Measurements from ENCODE around the gene C4B. TPM values are rescaled to one million over a fixed set of nuclear protein-coding genes. Genes with fewer than 3 reads are reported as not detected.

Gene C4B
- total and polyA plus RNA-seq, 2 experiments from 2014 or later = 0.57 TPM; not detected in 1

GRCh38 chr6:32075781-32076180 lies 61.2 kb downstream of the C4B start:
- Mint-ChIP-seq H3K4me1 (peaks cover 15% of the 10 kb centered on the region), H3K4me3 (no peak overlapping the region), H3K9me3 (no peaks in the 10 kb centered on the region), H3K27ac (no peak overlapping the region), H3K36me3 (ENCODE audit: low read depth) (no peaks in the 10 kb centered on the region; the same call in 2 of the 3 replicates), H3K27me3 (ENCODE audit: insufficient read depth, low read depth, poor library complexity) (peaks cover 11% of the 10 kb centered on the region)
- H3K9me2 ChIP-seq (ENCODE audit: insufficient read depth) = no peaks in the 10 kb centered on the region
- DNase-seq (ENCODE audit: low spot score) = no peak
- no peaks in the 10 kb centered on the region for H3K27me3 ChIP-seq (ENCODE audit: insufficient read depth)
- no peak overlapping the region for H3K4me3 ChIP-seq
- no peak for TF ChIP-seq JUNB (IDR thresholded peaks at IDR 0.05; ENCODE audit: unreplicated experiment)
- no peak for TF ChIP-seq CREB1 (CRISPR knock-in tag; IDR thresholded peaks at IDR 0.05; ENCODE audit: low read depth)
- TF ChIP-seq CTCF (conservative IDR thresholded peaks at IDR 0.05; ENCODE audit: low read depth in 2 of 2) = no peak
- no peak for TF ChIP-seq POLR2AphosphoS5 (IDR thresholded peaks at IDR 0.05; ENCODE audit: low read depth)
- TF ChIP-seq NANOG (IDR thresholded peaks at IDR 0.05; ENCODE audit: borderline replicate concordance) = no peak
- TF ChIP-seq ZNF331 (CRISPR knock-in tag; IDR thresholded peaks at IDR 0.05; ENCODE audit: low read depth) = no peak
- TF ChIP-seq EZH2phosphoT487 (IDR thresholded peaks at IDR 0.05; ENCODE audit: unreplicated experiment) = no peak
- no peak for TF ChIP-seq ETS1 (IDR thresholded peaks at IDR 0.05)
- no peak for ATAC-seq
- H3K36me3 ChIP-seq (ENCODE audit: insufficient read depth) = no peaks in the 10 kb centered on the region
- H3K4me1 ChIP-seq (ENCODE audit: insufficient read depth) = no peaks in the 10 kb centered on the region; the same call in 1 of the 2 replicates
- H3K27ac ChIP-seq (ENCODE audit: low read depth) = no peak overlapping the region
- no peak overlapping the region for H2AFZ ChIP-seq
- no peaks in the 10 kb centered on the region for H4K20me1 ChIP-seq (replicated peaks; ENCODE audit: insufficient read depth)
- H3F3A ChIP-seq (replicated peaks; ENCODE audit: low read depth) = no peaks in the 10 kb centered on the region
- H3K4me2 ChIP-seq = no peak overlapping the region
- H3K79me2 ChIP-seq (replicated peaks; ENCODE audit: insufficient read depth) = no peaks in the 10 kb centered on the region

- Histone ChIP-seq H3K4me1 (ENCODE audit: insufficient read depth) (no peaks in the 10 kb centered on the region; the same call in 1 of the 2 replicates), H3K4me2 (no peak overlapping the region), H2AFZ (no peak overlapping the region), H3K27ac (ENCODE audit: low read depth) (no peak overlapping the region), H3K9me2 (ENCODE audit: insufficient read depth) (no peaks in the 10 kb centered on the region), H4K20me1 (replicated peaks; ENCODE audit: insufficient read depth) (no peaks in the 10 kb centered on the region), H3K36me3 (ENCODE audit: insufficient read depth) (no peaks in the 10 kb centered on the region), H3K4me3 (no peak overlapping the region), H3F3A (replicated peaks; ENCODE audit: low read depth) (no peaks in the 10 kb centered on the region), H3K27me3 (ENCODE audit: insufficient read depth) (no peaks in the 10 kb centered on the region), H3K79me2 (replicated peaks; ENCODE audit: insufficient read depth) (no peaks in the 10 kb centered on the region)
- no peaks in the 10 kb centered on the region for H3K9me3 Mint-ChIP-seq
- no peak overlapping the region for H3K4me3 Mint-ChIP-seq
- H3K27me3 Mint-ChIP-seq (ENCODE audit: insufficient read depth, low read depth, poor library complexity) = peaks cover 11% of the 10 kb centered on the region
- no peaks in the 10 kb centered on the region; the same call in 2 of the 3 replicates for H3K36me3 Mint-ChIP-seq (ENCODE audit: low read depth)
- DNase-seq (ENCODE audit: low spot score) (no peak), ATAC-seq (no peak)
- H3K4me1 Mint-ChIP-seq = peaks cover 11% of the 10 kb centered on the region
- H3K27ac Mint-ChIP-seq = no peak overlapping the region
- TF ChIP-seq ZNF462 (CRISPR knock-in tag; IDR thresholded peaks at IDR 0.05) (no peak), EZH2 (IDR thresholded peaks at IDR 0.05; ENCODE audit: low read depth, unreplicated experiment) (no peak), ETS1 (IDR thresholded peaks at IDR 0.05) (no peak), EZH2phosphoT487 (IDR thresholded peaks at IDR 0.05; ENCODE audit: unreplicated experiment) (no peak)
These were observed 61.8 kb downstream of the C4B start for GRCh38 chr6:32076321-32076809.

Measured in GM23338 (cell line).